ENCODE data around the gene PRKCB.
"Not testable (repeated sequence)": the region's sequence is repeated elsewhere in the genome, so short reads cannot be mapped to it uniquely, and the experiment has no call there.

PRKCB gene

DNA sequence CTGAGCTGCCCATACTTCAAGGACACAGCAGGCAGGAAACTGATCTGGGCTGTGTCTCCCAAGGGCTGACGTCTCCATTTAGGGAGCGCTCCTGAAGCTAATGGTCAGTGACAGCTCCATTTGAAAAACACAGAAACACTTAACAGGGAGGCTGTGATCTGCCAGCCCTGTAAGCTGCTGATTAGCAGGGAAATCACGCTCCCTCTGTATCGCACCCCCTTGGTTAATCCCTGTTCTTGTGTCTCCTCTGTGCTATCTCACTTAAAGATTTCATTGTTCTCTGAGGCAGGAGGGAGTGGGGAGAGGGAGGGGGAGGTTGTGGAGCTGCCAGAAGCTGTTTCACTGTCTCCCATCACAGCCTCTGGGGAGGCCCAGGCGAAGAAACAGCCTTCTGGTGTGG lies 372.9 kb downstream of the PRKCB start:
- Histone ChIP-seq H3K4me1 (peaks cover 20% of the 10 kb centered on the region), H3K9ac (no peak overlapping the region), H3K27me3 (no peaks in the 10 kb centered on the region), H4K20me1 (no peaks in the 10 kb centered on the region), H3K4me3 (no peak overlapping the region), H3K36me3 (no peaks in the 10 kb centered on the region), H3K4me2 (no peak overlapping the region), H3K9me3 (no peaks in the 10 kb centered on the region), H3K27ac (no peak overlapping the region)
- no peak for TF ChIP-seq Cebpa-rat (IDR thresholded peaks at IDR 0.05)

DNA sequence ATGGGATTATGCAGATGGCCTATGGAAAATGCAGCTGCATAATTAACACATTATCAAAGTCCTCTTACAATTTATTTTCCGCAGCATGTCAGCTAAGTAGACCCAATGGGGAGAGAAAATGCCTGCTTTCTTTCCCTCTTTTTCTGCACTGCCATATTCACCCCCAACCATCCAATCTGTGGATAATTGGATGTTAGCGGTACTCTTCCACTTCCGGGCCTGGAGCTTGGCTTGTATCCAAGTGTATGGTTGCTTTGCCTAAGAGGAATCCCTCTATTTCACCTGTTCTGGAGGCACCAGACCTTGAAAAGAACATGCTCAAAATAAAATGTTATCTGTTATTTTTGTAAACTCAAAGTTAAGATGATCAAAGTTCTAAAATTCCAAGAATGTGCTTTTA lies 379.2 kb downstream of the PRKCB start:
- H3K4me2 ChIP-seq = no peak overlapping the region

DNA sequence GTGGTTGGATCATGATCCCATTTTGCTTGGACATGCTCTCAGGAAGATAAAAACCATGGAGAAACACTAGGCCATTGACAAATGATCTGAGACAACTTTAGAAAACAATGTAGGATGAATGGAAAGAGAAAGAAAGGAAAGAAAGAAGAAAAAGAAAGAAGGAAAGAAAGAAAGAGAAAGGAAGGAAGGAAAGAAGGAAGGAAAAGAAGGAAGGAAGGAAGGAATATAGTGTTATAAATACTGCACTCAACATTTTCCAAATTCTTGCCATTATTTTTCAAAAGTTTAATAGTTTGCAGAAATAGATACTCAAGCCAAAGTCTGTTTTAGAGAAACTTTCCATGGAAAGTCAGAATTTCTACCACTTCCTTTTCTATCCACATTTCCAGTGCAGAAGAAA lies 381.2 kb downstream of the PRKCB start:
- Histone ChIP-seq H3K4me2 (no peak overlapping the region), H4K20me1 (no peaks in the 10 kb centered on the region), H3K27me3 (no peaks in the 10 kb centered on the region), H3K4me1 (no peaks in the 10 kb centered on the region), H3K4me3 (no peak overlapping the region), H3K9me3 (no peaks in the 10 kb centered on the region), H3K27ac (no peak overlapping the region), H3K9ac (no peak overlapping the region), H3K36me3 (no peaks in the 10 kb centered on the region)
- TF ChIP-seq Cebpa-rat (IDR thresholded peaks at IDR 0.05) = no peak

More for the DNA sequence above, 379.2 kb downstream of the PRKCB start:
- H3K4me3 ChIP-seq = no peak overlapping the region
- no peaks in the 10 kb centered on the region for H3K27me3 ChIP-seq
- no peaks in the 10 kb centered on the region for H3K4me1 ChIP-seq
- no peak overlapping the region for H3K27ac ChIP-seq
- no peaks in the 10 kb centered on the region for H4K20me1 ChIP-seq
- H3K9me3 ChIP-seq = no peaks in the 10 kb centered on the region
- no peak overlapping the region for H3K9ac ChIP-seq
- no peaks in the 10 kb centered on the region for H3K36me3 ChIP-seq
- TF ChIP-seq Cebpa-rat (IDR thresholded peaks at IDR 0.05) = no peak

DNA sequence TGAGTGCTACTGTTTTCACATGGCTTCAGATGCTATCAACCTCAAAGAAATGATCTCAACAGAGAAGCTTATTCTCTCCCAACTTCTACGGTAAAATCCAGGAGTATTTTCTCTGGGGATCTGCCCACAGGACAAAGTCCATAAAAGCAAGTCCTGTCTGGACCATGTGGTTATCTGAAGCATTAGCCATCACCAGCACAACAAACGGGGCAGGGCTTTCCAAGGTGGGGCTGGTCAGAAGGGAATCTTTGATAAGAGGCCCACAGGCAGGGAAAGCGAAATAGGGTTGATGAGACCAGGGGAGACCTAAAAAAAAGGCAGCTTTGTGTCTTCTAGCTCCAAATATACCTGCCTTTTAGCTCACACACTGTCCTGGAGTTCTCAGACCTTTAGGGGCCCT lies 381.7 kb downstream of the PRKCB start:
- no peak overlapping the region for H3K4me2 ChIP-seq
- no peak overlapping the region for H3K27ac ChIP-seq
- no peak for TF ChIP-seq Cebpa-rat (IDR thresholded peaks at IDR 0.05)
- no peaks in the 10 kb centered on the region for H3K27me3 ChIP-seq
- no peaks in the 10 kb centered on the region for H4K20me1 ChIP-seq
- H3K9me3 ChIP-seq = no peaks in the 10 kb centered on the region
- no peaks in the 10 kb centered on the region for H3K4me1 ChIP-seq
- H3K4me3 ChIP-seq = no peak overlapping the region
- no peaks in the 10 kb centered on the region for H3K36me3 ChIP-seq
- H3K9ac ChIP-seq = no peak overlapping the region

DNA sequence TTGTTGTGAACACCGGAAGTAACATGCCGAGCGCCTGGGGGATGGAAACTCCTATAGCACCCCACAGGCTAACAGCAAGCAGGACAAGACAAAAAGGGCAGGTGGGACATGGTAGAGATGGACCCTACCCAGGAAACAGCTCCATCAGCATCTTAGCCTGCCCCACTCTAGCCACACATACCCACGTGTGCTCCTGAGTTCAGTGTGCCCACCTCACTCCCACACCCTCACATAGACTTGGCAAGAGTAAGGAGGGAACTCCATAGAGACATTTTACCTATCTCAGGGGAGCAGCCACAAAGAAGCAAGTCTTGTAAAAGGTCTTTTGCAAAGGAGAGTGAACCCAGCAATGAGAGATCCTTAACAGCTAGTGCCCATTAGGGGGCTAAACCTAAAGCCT lies 382.5 kb downstream of the PRKCB start:
- Histone ChIP-seq H3K4me3 (no peak overlapping the region), H4K20me1 (no peaks in the 10 kb centered on the region), H3K9ac (no peak overlapping the region), H3K27ac (no peak overlapping the region), H3K4me2 (no peak overlapping the region), H3K36me3 (no peaks in the 10 kb centered on the region), H3K9me3 (no peaks in the 10 kb centered on the region), H3K27me3 (no peaks in the 10 kb centered on the region), H3K4me1 (no peaks in the 10 kb centered on the region)
- no peak for TF ChIP-seq Cebpa-rat (IDR thresholded peaks at IDR 0.05)

DNA sequence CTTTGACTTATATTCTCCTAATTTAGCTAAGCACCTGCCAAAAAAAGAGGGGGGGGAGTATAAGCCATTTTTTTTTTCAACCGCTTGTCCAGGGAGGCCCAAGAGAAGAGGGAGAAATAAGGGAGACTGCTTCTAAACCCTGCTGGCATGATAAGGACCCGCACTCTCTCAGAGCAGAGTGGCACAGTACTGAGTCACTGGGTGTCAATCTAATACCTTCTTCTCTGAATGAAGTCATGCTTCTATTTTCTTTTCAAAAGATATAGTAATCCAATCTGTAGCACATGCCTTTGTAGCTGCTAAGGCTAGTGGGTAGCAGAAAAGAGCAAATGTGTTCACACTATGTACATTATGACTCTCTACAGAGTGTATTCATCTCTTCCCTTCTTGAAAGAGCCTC lies 385.4 kb downstream of the PRKCB start:
- H3K36me3 ChIP-seq = no peaks in the 10 kb centered on the region
- no peaks in the 10 kb centered on the region for H4K20me1 ChIP-seq
- no peak overlapping the region for H3K4me3 ChIP-seq
- no peaks in the 10 kb centered on the region for H3K9me3 ChIP-seq
- no peak overlapping the region for H3K9ac ChIP-seq
- TF ChIP-seq Cebpa-rat (IDR thresholded peaks at IDR 0.05) = no peak
- H3K27ac ChIP-seq = no peak overlapping the region
- H3K4me2 ChIP-seq = no peak overlapping the region
- no peaks in the 10 kb centered on the region; the same call in 1 of the 2 replicates for H3K27me3 ChIP-seq
- H3K4me1 ChIP-seq = no peaks in the 10 kb centered on the region

DNA sequence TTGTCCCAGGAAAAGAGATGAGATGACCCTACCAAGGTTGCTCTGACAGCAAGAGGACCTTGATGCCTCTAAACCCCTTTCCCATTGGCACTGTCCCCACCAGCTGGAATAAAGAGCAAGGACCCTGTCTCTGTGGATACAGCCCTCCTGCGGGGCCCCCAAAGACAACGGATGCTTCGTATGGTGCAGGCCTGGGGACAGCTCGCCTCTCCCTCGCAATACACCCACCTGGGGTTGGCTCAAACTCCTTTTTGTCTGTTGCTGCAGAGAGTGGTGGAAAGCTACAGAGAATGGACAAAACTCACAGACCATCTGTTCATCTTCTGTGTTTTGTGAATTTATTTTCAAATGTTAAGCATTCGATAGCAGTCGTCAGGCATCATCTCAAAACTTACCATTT lies 392.7 kb downstream of the PRKCB start:
- no peaks in the 10 kb centered on the region for H3K36me3 ChIP-seq
- no peaks in the 10 kb centered on the region for H3K9me3 ChIP-seq
- H3K4me1 ChIP-seq = no peaks in the 10 kb centered on the region
- H3K4me3 ChIP-seq = no peak overlapping the region
- no peaks in the 10 kb centered on the region; the same call in 1 of the 2 replicates for H3K27me3 ChIP-seq
- H3K9ac ChIP-seq = no peak overlapping the region
- H3K4me2 ChIP-seq = no peak overlapping the region
- no peaks in the 10 kb centered on the region for H4K20me1 ChIP-seq
- no peak for TF ChIP-seq Cebpa-rat (IDR thresholded peaks at IDR 0.05)
- H3K27ac ChIP-seq = no peak overlapping the region

DNA sequence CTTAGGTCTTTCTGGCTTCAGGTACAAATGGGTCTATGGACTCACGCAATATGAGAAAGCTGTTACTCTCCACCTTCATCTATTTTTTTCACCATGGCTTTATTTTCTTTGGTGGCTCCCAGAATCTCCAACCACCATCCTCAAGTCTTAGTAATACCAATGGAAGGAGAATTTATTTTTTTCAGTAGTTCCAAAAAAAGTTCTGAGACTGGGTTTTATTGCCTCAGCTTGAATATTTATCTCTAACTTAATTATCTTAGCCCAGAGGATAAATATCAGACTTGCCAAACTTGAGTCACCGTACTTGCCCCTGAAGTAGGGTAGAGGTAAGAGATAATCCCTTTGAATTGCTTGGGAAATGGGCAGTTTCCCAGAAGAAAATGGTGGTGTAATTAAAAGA lies 397.2 kb downstream of the PRKCB start:
- no peak for TF ChIP-seq Cebpa-rat (IDR thresholded peaks at IDR 0.05)
- Histone ChIP-seq H3K4me2 (no peak overlapping the region), H4K20me1 (no peaks in the 10 kb centered on the region), H3K9me3 (peaks cover 5% of the 10 kb centered on the region), H3K36me3 (no peaks in the 10 kb centered on the region), H3K27ac (no peak overlapping the region), H3K4me1 (no peaks in the 10 kb centered on the region), H3K27me3 (no peaks in the 10 kb centered on the region), H3K9ac (no peak overlapping the region), H3K4me3 (no peak overlapping the region)

DNA sequence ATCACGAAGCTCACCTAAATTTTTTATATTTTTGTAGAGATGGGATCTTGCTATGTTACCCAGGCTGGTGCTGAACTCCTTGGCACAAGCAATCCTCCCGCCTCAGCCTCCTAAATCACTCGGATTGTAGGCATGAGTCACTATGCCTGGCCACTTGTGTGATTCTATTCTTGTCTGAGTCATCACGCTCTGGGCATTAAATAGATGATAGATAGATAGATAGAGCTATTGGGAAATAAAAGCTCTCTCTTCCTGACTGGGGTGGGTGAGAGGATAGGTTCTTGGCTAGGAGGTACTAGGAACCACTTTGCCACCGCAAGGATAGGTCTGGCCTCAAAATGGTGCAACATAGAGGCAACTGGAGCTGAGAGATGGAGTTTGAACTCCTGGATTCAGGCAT lies 399.0 kb downstream of the PRKCB start:
- no peak for TF ChIP-seq Cebpa-rat (IDR thresholded peaks at IDR 0.05)
- Histone ChIP-seq H4K20me1 (no peaks in the 10 kb centered on the region), H3K9me3 (peaks cover 20% of the 10 kb centered on the region), H3K27me3 (no peaks in the 10 kb centered on the region), H3K9ac (no peak overlapping the region), H3K4me3 (no peak overlapping the region), H3K36me3 (no peaks in the 10 kb centered on the region), H3K4me2 (no peak overlapping the region), H3K4me1 (no peaks in the 10 kb centered on the region), H3K27ac (no peak overlapping the region)

DNA sequence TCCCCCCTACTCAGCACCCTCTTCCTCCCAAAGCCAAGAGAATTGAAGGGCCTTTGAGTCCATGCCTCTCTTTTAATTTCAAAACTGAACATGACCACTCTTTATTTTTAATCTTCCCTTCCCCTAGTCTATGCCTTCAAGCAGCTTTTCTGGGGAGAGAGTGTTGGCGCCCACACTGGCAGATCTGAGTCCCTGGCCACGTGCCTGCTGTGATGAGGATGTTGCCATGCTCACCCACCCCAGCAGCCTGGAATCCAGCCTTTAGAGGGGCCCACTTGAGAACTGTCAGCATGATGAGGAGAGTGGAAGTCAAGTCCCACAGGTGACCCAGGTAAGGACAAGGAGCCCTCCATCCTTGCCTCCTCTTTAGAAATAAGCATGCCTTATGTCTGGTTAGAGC lies 400.0 kb downstream of the PRKCB start:
- Histone ChIP-seq H3K27me3 (no peaks in the 10 kb centered on the region), H3K4me1 (no peaks in the 10 kb centered on the region), H3K4me2 (no peak overlapping the region), H3K4me3 (no peak overlapping the region), H4K20me1 (no peaks in the 10 kb centered on the region), H3K9ac (no peak overlapping the region), H3K9me3 (peaks cover 20% of the 10 kb centered on the region), H3K27ac (no peak overlapping the region), H3K36me3 (no peaks in the 10 kb centered on the region)
- no peak for TF ChIP-seq Cebpa-rat (IDR thresholded peaks at IDR 0.05)

DNA sequence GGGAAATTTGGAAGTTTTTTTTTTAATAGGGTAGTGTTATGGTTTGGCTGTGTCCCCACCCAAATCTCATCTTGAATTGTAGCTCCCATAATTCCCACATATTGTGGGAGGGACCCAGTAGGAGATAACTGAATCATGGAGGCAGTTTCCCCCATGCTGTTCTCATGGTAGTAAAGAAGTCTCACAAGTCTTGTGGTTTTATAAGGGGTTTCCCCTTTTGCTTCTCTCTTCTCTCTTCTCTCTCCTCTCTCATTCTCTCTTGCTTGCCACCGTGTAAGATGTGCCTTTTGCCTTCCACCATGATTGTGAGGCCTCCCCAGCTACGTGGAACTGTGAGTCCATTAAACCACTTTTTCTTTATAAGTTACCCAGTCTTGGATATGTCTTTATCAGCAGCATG lies 403.1 kb downstream of the PRKCB start:
- peaks cover 20% of the 10 kb centered on the region for H3K9me3 ChIP-seq
- H3K27ac ChIP-seq, H3K4me2 ChIP-seq, H3K4me3 ChIP-seq, H3K4me1 ChIP-seq, H3K27me3 ChIP-seq, H3K9ac ChIP-seq, H3K36me3 ChIP-seq, H4K20me1 ChIP-seq: not testable (repeated sequence)

Data from BLaER1 (cell line).